SU-DHL-6 (cell line): Measurements from ENCODE around the gene CTDP1.

Experiments
- H2AFZ ChIP-seq: fragments of 200-600 bp; sonication (generic); 2 replicates; pipeline ENCODE4 v1.6.1; 2014; ENCODE audit warnings: low read depth, mild to moderate bottlenecking, moderate library complexity, mixed read lengths, antibody characterized with exemption, low read length; ENCODE audit not compliant: severe bottlenecking
- H3F3A ChIP-seq: fragments of 200-600 bp; shearing (Covaris generic); 2 replicates; pipeline ENCODE4 v1.6.0; 2016; ENCODE audit warnings: antibody characterized with exemption, mild to moderate bottlenecking; ENCODE audit not compliant: insufficient read depth
- H3K27ac ChIP-seq: fragments of 200-600 bp; sonication (generic); 2 replicates; pipeline ENCODE4 v1.5.1; 2016; ENCODE audit warnings: low read depth, mild to moderate bottlenecking, low read length, moderate library complexity, mixed read lengths
- H3K27me3 ChIP-seq: fragments of 200-600 bp; sonication (generic), shearing (Covaris generic); 2 replicates; pipeline ENCODE4 v1.6.0; 2014; ENCODE audit warnings: mild to moderate bottlenecking, low read length
- H3K36me3 ChIP-seq: fragments of 200-600 bp; sonication (generic); 2 replicates; pipeline ENCODE4 v1.6.1; 2014; ENCODE audit warnings: mild to moderate bottlenecking, low read length, mixed read lengths
- H3K4me2 ChIP-seq: fragments of 300-600, 200-600 bp; shearing (Covaris generic), sonication (generic); 2 replicates; pipeline ENCODE4 v1.6.0; 2014; ENCODE audit warnings: low read length, low read depth, mild to moderate bottlenecking; ENCODE audit not compliant: poor library complexity, severe bottlenecking
- H3K4me3 ChIP-seq: fragments of 200-600 bp; sonication (generic); 2 replicates; pipeline ENCODE4 v1.5.1; 2014; ENCODE audit warnings: antibody characterized with exemption, low read length, mild to moderate bottlenecking, mixed read lengths; ENCODE audit not compliant: insufficient read depth, poor library complexity, severe bottlenecking
- H3K79me2 ChIP-seq: fragments of 200-600 bp; sonication (generic); 2 replicates; pipeline ENCODE4 v1.6.1; 2014; ENCODE audit warnings: mild to moderate bottlenecking, low read length, moderate library complexity; ENCODE audit not compliant: insufficient read depth
- H3K9ac ChIP-seq: fragments of 200-600 bp; sonication (generic); 2 replicates; pipeline ENCODE4 v1.7.0; 2014; ENCODE audit warnings: mild to moderate bottlenecking, low read length
- H3K9me2 ChIP-seq: fragments of 200-600 bp; sonication (generic); replicated peaks from 2 replicates; pipeline ENCODE4 v1.6.1; 2014; ENCODE audit warnings: low read length; ENCODE audit not compliant: insufficient read depth
- H3K9me3 ChIP-seq: fragments of 200-600 bp; sonication (generic); 2 replicates; pipeline ENCODE4 v1.6.1; 2014; ENCODE audit warnings: low read length, mixed read lengths; ENCODE audit not compliant: insufficient read depth
- H4K20me1 ChIP-seq: fragments of 200-600 bp; sonication (generic); 2 replicates; pipeline ENCODE4 v1.6.1; 2014; ENCODE audit warnings: low read depth, mild to moderate bottlenecking, antibody characterized with exemption, low read length, moderate library complexity, mixed read lengths
- CTCF ChIP-seq: fragments of 200-600 bp; sonication (generic); IDR thresholded peaks from one replicate; pipeline ENCODE4 v1.5.1; 2017; ENCODE audit warnings: antibody characterized with exemption, mild to moderate bottlenecking, low read length, moderate library complexity; ENCODE audit not compliant: insufficient read depth, poor library complexity, severe bottlenecking
- EZH2phosphoT487 ChIP-seq: fragments of 200-600 bp; sonication (generic), shearing (Covaris generic); conservative IDR thresholded peaks from 2 replicates; pipeline ENCODE4 v1.6.1; 2018; ENCODE audit warnings: mild to moderate bottlenecking, antibody characterized with exemption, low read length, moderate library complexity, mixed read lengths

CTDP1 gene

GRCh38 chr18:79695269-79695668 is 15.7 kb downstream of the CTDP1 start:
- Histone ChIP-seq H3K4me2 (no peak overlapping the region), H3K9me3 (no peaks in the 10 kb centered on the region), H3K27ac (no peak overlapping the region), H3K79me2 (peaks cover 42% of the 10 kb centered on the region), H3K9ac (no peak overlapping the region), H3F3A (no peaks in the 10 kb centered on the region), H4K20me1 (no peaks in the 10 kb centered on the region; the same call in 1 of the 2 replicates), H3K4me3 (no peak overlapping the region), H3K36me3 (no peaks in the 10 kb centered on the region), H3K9me2 (no peaks in the 10 kb centered on the region), H2AFZ (no peak overlapping the region), H3K27me3 (no peaks in the 10 kb centered on the region)
- TF ChIP-seq CTCF: no peak
- TF ChIP-seq EZH2phosphoT487: no peak

GRCh38 chr18:79695856-79696850 is 16.6 kb downstream of the CTDP1 start:
- no peaks in the 10 kb centered on the region for H3K36me3 ChIP-seq
- no peaks in the 10 kb centered on the region for H3K27me3 ChIP-seq
- H3K4me2 ChIP-seq: no peak overlapping the region
- no peaks in the 10 kb centered on the region for H3K9me3 ChIP-seq
- H3K9me2 ChIP-seq: no peaks in the 10 kb centered on the region
- no peaks in the 10 kb centered on the region for H3F3A ChIP-seq
- H3K27ac ChIP-seq: no peak overlapping the region
- H3K79me2 ChIP-seq: peaks cover 33% of the 10 kb centered on the region
- no peak overlapping the region for H2AFZ ChIP-seq
- TF ChIP-seq EZH2phosphoT487: no peak
- no peak overlapping the region for H3K9ac ChIP-seq
- no peak overlapping the region for H3K4me3 ChIP-seq
- no peaks in the 10 kb centered on the region; the same call in 1 of the 2 replicates for H4K20me1 ChIP-seq

DNA sequence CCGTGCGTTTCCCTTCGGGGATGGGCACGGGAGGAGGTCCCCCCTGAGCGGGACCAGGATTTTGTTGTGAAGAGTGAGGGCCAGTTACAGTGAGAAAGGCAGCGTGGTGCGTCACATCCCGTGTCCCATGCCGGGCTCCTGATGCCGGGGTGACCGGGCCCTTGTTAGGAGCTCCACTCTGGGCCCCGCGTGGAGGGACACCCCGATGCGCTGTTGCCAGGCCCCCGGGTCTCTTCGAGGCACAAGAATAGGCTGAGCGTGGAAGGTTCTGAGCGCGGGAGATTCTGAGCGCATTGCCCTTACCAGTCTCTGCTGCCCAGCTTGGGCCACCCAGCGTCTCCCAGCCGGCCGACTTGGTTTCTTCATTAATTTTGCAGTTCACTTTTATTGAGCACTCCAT is 17.6 kb downstream of the CTDP1 start:
- no peak overlapping the region for H3K27ac ChIP-seq
- no peak overlapping the region for H3K4me2 ChIP-seq
- H3K9ac ChIP-seq: no peak overlapping the region
- H3K9me2 ChIP-seq: no peaks in the 10 kb centered on the region
- H3K79me2 ChIP-seq: peaks cover 29% of the 10 kb centered on the region
- H3K4me3 ChIP-seq: no peak overlapping the region
- no peaks in the 10 kb centered on the region for H3F3A ChIP-seq
- H3K36me3 ChIP-seq: no peaks in the 10 kb centered on the region
- no peaks in the 10 kb centered on the region for H3K9me3 ChIP-seq
- no peak overlapping the region for H2AFZ ChIP-seq
- H4K20me1 ChIP-seq: no peaks in the 10 kb centered on the region; the same call in 1 of the 2 replicates
- H3K27me3 ChIP-seq: no peaks in the 10 kb centered on the region
- TF ChIP-seq EZH2phosphoT487 (no peak), CTCF (no peak)

DNA sequence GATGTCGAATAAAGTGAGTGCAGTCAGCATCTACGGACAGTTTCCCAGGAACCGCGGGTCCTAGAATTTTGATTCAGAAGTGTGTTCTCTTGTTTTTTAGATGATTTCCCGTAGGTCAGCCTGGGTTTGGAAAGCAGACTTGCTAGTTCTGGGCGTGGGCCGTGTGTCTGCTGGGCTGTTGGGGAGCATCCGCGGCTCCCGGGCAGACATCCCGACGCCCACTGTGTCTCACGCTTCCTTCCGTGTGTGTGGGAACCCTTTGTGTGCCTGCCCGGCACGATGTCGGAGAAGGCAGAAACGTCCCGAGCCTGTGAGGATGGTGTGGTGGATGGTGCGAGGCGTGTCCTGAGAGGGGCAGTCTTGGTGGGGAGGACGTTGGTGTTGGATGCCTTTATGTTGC is 18.4 kb downstream of the CTDP1 start:
- no peaks in the 10 kb centered on the region; the same call in 1 of the 2 replicates for H4K20me1 ChIP-seq
- no peak overlapping the region for H3K27ac ChIP-seq
- no peaks in the 10 kb centered on the region for H3K9me3 ChIP-seq
- TF ChIP-seq EZH2phosphoT487: no peak
- no peaks in the 10 kb centered on the region for H3K9me2 ChIP-seq
- H3K79me2 ChIP-seq: peaks cover 24% of the 10 kb centered on the region
- no peak overlapping the region for H3K4me2 ChIP-seq
- no peak overlapping the region for H2AFZ ChIP-seq
- no peak overlapping the region for H3K4me3 ChIP-seq
- H3K36me3 ChIP-seq: no peaks in the 10 kb centered on the region
- no peaks in the 10 kb centered on the region for H3F3A ChIP-seq
- no peaks in the 10 kb centered on the region for H3K27me3 ChIP-seq
- H3K9ac ChIP-seq: no peak overlapping the region
